Hepatocyte (in vitro differentiated cells): ENCODE results near the gene MBD4. TPM values are rescaled to one million over a fixed set of nuclear protein-coding genes. Genes with fewer than 3 reads are reported as not detected.

Experiments
- DNase-seq: peaks from one replicate; pipeline ENCODE4 v3.0.0-alpha.2; 2016; ENCODE audit warnings: low spot score
- H2AFZ ChIP-seq: fragments of 200-600 bp; sonication (generic); 2 replicates; pipeline ENCODE4 v1.6.0; 2016; ENCODE audit warnings: antibody characterized with exemption, mild to moderate bottlenecking
- H3K27ac ChIP-seq: fragments of 200-600 bp; sonication (generic); 2 replicates; pipeline ENCODE4 v1.5.1; 2016; ENCODE audit warnings: mild to moderate bottlenecking
- H3K27me3 ChIP-seq: fragments of 200-600 bp; sonication (generic); 2 replicates; pipeline ENCODE4 v1.6.1; 2016
- H3K36me3 ChIP-seq: fragments of 200-600 bp; sonication (generic); replicated peaks from 2 replicates; pipeline ENCODE4 v1.5.1; 2016; ENCODE audit warnings: low read depth; ENCODE audit not compliant: insufficient read depth
- H3K4me1 ChIP-seq: fragments of 200-600 bp; sonication (generic); 2 replicates; pipeline ENCODE4 v1.5.1; 2016; ENCODE audit warnings: mild to moderate bottlenecking, moderate library complexity; ENCODE audit not compliant: insufficient read depth
- H3K4me2 ChIP-seq: fragments of 200-600 bp; sonication (generic); 2 replicates; pipeline ENCODE4 v1.6.0; 2016
- H3K4me3 ChIP-seq: fragments of 200-600 bp; sonication (generic); 2 replicates; pipeline ENCODE4 v1.5.1; 2016; ENCODE audit warnings: mild to moderate bottlenecking
- H3K79me2 ChIP-seq: fragments of 200-600 bp; sonication (generic); 2 replicates; pipeline ENCODE4 v1.6.0; 2017; ENCODE audit warnings: mild to moderate bottlenecking
- H3K9me2 ChIP-seq: fragments of 200-600 bp; sonication (generic); replicated peaks from 2 replicates; pipeline ENCODE4 v1.6.0; 2017; ENCODE audit warnings: mild to moderate bottlenecking; ENCODE audit not compliant: insufficient read depth
- H3K9me3 ChIP-seq: fragments of 200-600 bp; sonication (generic); 2 replicates; pipeline ENCODE4 v1.5.1; 2016; ENCODE audit warnings: low read depth, mild to moderate bottlenecking
- H4K20me1 ChIP-seq: fragments of 200-600 bp; sonication (generic); 2 replicates; pipeline ENCODE4 v1.6.0; 2016; ENCODE audit warnings: mild to moderate bottlenecking; ENCODE audit not compliant: insufficient read depth, poor library complexity, severe bottlenecking
- EZH2 ChIP-seq: fragments of 200-600 bp; sonication (generic); IDR thresholded peaks from 2 replicates; pipeline ENCODE4 v1.6.1; 2016; ENCODE audit warnings: antibody characterized with exemption, mild to moderate bottlenecking, borderline replicate concordance
- EZH2phosphoT487 ChIP-seq: fragments of 200-600 bp; sonication (generic); IDR thresholded peaks from one replicate; pipeline ENCODE4 v1.6.1; 2018; ENCODE audit warnings: antibody characterized with exemption, mild to moderate bottlenecking, low read depth, moderate library complexity; ENCODE audit not compliant: unreplicated experiment, severe bottlenecking
- WGBS: methylation state at CpG from one replicate; pipeline ENCODE4 v1.1.6; 2016; ENCODE audit warnings: low lambda C conversion rate; ENCODE audit errors: missing lambda C conversion rate; 5-methylcytosine and 5-hydroxymethylcytosine counted together
- polyA plus RNA-seq: library from polyadenylated mRNA; unstranded; fragments of >200 nt; fragmentation: Nextera tagmentation; extraction: Ambion mirVana; gene quantifications from 2 replicates; pipeline ENCODE4 v1.2.1, GENCODE V29; 2016
- total RNA-seq: library from RNA; depleted of rRNA; stranded (reverse); fragments of >200 nt; gene quantifications from 2 replicates; pipeline ENCODE4 v1.2.3, GENCODE V29; 2014
- TF ChIP-seq, protein P1 (sequence below): fragments of 200-600 bp; sonication (generic); IDR thresholded peaks from 2 replicates; pipeline ENCODE4 v1.5.1; 2016; ENCODE audit warnings: antibody characterized with exemption, mild to moderate bottlenecking; ENCODE audit not compliant: poor library complexity

Gene MBD4
- total and polyA plus RNA-seq, 2 experiments from 2014 or later: 22.2 to 27.5 TPM

DNA sequence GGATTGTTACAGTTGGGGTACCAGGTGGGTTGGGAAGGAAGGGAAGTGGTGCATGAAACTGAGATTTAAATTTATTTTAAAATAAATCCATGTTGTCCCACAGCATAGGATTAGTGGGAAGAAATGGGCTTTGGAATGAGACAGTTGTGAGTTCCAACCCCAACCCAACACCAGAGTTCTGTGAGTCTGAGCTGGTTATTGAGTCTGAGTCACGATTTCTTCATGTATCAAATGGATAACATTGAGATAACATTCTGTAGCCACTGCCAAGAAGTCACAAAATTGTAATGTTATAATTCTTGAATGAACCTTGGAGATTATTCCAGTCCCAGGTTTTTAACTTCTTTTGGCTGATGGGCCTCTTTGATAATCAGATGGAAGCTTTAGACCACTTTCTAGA lies 14.0 kb upstream of the MBD4 start:
- H3K9me3 ChIP-seq: no peaks in the 10 kb centered on the region
- no peak overlapping the region for H3K4me2 ChIP-seq
- H3K4me3 ChIP-seq: no peak overlapping the region
- 84% methylated on average over 1 of the region's 1 CpG for WGBS
- no peak for TF ChIP-seq EZH2phosphoT487
- TF ChIP-seq, protein P1, sequence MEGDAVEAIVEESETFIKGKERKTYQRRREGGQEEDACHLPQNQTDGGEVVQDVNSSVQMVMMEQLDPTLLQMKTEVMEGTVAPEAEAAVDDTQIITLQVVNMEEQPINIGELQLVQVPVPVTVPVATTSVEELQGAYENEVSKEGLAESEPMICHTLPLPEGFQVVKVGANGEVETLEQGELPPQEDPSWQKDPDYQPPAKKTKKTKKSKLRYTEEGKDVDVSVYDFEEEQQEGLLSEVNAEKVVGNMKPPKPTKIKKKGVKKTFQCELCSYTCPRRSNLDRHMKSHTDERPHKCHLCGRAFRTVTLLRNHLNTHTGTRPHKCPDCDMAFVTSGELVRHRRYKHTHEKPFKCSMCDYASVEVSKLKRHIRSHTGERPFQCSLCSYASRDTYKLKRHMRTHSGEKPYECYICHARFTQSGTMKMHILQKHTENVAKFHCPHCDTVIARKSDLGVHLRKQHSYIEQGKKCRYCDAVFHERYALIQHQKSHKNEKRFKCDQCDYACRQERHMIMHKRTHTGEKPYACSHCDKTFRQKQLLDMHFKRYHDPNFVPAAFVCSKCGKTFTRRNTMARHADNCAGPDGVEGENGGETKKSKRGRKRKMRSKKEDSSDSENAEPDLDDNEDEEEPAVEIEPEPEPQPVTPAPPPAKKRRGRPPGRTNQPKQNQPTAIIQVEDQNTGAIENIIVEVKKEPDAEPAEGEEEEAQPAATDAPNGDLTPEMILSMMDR: no peak
- TF ChIP-seq EZH2: no peak
- no peaks in the 10 kb centered on the region for H3K9me2 ChIP-seq
- DNase-seq: no peak
- no peak overlapping the region for H3K27ac ChIP-seq
- H3K36me3 ChIP-seq: no peaks in the 10 kb centered on the region
- H3K79me2 ChIP-seq: peaks cover 2% of the 10 kb centered on the region
- no peaks in the 10 kb centered on the region for H4K20me1 ChIP-seq
- H3K4me1 ChIP-seq: peaks cover 5% of the 10 kb centered on the region
- no peaks in the 10 kb centered on the region for H3K27me3 ChIP-seq
- H2AFZ ChIP-seq: no peak overlapping the region

DNA sequence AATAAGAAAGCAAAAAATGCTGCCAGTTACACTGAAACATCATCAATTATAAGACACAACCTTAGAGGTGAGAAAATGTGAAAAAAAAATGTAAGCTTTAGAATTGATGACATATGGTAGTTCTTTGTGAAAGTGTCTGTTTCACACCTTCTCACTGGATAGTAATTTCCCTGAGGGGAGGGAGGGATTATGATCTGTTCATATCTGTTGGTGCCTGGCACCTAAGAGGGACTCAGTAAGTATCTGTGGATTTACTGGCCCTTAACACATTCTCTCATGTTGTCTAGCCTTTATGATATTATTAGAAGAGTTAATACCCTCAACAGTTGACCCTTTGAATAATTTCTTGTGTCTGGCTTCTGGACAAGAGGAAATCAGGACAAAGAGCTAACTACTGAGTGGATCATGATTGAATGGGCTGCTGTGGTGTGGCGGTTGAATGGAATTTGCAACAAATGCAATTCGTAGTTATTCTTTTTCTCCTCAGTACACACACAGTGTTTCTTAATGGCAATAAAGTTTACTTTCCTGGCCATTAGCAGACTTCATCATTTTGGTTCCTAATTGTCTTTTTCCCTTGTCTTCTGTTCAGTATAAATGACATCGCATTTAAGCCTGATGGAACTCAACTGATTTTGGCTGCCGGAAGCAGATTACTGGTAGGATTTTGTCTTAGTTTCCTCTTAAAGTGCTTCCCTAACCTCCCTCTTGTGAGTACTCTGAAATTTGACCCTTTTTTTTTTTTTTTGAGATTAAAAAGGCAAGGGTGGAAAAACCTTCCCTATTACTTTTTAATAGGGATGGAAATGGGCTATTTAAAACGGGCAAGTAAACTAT lies 9.7 kb upstream of the MBD4 start:
- Histone ChIP-seq H3K79me2 (peaks cover 9% of the 10 kb centered on the region), H3K27me3 (no peaks in the 10 kb centered on the region), H3K4me3 (no peak overlapping the region), H3K27ac (peak overlapping the region; percentile 8), H3K4me2 (no peak overlapping the region), H4K20me1 (no peaks in the 10 kb centered on the region), H3K4me1 (peaks cover 20% of the 10 kb centered on the region), H2AFZ (no peak overlapping the region), H3K9me3 (no peaks in the 10 kb centered on the region), H3K9me2 (no peaks in the 10 kb centered on the region), H3K36me3 (no peaks in the 10 kb centered on the region)
- 52% methylated on average over 5 of the region's 5 CpGs for WGBS
- DNase-seq: no peak
- TF ChIP-seq EZH2phosphoT487: no peak
- TF ChIP-seq EZH2: no peak
- TF ChIP-seq, protein P1: no peak

DNA sequence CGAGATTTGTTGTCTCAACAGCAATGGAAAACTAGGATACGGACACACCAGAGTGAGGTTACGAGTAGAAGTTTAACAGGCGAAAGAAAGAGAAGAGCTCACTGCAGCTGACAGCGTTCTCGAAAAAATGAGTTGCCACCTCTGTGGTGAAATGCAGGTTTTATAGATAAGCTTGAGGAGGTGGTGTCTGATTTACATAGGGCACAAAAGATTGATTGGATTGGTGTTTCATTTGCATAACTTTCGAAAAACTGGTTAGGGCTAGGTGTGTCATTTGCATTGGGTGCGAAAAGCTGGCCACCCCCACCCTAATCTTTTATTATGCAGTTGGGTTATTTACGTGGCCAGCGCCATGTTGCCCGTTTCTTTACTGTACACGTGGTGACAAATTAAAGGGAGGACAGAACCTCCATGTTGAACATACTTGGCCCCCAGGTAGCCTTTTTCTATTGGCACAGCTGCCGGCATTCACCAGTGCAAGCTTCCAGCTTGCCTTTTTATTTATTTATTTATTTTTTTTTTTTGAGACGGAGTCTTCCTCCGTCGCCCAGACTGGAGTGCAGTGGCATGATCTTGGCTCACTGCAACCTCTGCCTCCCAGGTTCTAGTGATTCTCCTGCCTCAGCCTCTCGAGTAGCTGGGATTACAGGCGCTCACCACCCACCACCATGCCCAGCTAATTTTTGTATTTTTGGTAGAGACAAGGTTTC lies 8.6 kb upstream of the MBD4 start:
- Histone ChIP-seq H3K27me3 (no peaks in the 10 kb centered on the region), H3K9me2 (no peaks in the 10 kb centered on the region), H3K9me3 (no peaks in the 10 kb centered on the region), H3K27ac (peak overlapping the region; percentile 74), H3K4me1 (peaks cover 20% of the 10 kb centered on the region), H3K36me3 (no peaks in the 10 kb centered on the region), H3K79me2 (peaks cover 13% of the 10 kb centered on the region), H4K20me1 (no peaks in the 10 kb centered on the region), H2AFZ (peak overlapping the region; percentile 51), H3K4me3 (no peak overlapping the region), H3K4me2 (peak overlapping the region; percentile 55)
- TF ChIP-seq EZH2phosphoT487 (no peak), EZH2 (no peak)
- TF ChIP-seq, protein P1: no peak
- DNase-seq: no peak
- WGBS: 77% methylated on average over 18 of the region's 18 CpGs
